H1 (cell line): Measurements from ENCODE around the gene TMEM117. TPM values are rescaled to one million over a fixed set of nuclear protein-coding genes. Genes with fewer than 3 reads are reported as not detected.

ENCODE experiments used
- CHD7 ChIP-seq: fragments of 300-600 bp; sonication (generic); IDR thresholded peaks from 2 replicates; pipeline ENCODE4 v1.7.1; 2012; ENCODE audit warnings: low read length, moderate library complexity, mild to moderate bottlenecking, inconsistent platforms; ENCODE audit not compliant: insufficient replicate concordance
- GTF2F1 ChIP-seq: IDR thresholded peaks from 2 replicates; pipeline ENCODE4 v1.6.1; 2012; ENCODE audit warnings: low read depth, low read length, improper control_type of control experiment, borderline replicate concordance
- JUND ChIP-seq: IDR thresholded peaks from 2 replicates; pipeline ENCODE4 v1.6.1; 2011; ENCODE audit warnings: mild to moderate bottlenecking, improper control_type of control experiment, low read length
- KDM1A ChIP-seq: fragments of 200-600, 300-600 bp; sonication (generic); IDR thresholded peaks from 2 replicates; pipeline ENCODE4 v1.7.1; 2016; ENCODE audit warnings: mild to moderate bottlenecking, low read length, borderline replicate concordance
- MAX ChIP-seq: IDR thresholded peaks from 2 replicates; pipeline ENCODE4 v1.6.1; 2012; ENCODE audit warnings: inconsistent platforms
- POLR2A ChIP-seq, 2 experiments: IDR thresholded peaks; 1 replicate in 1 of 2; 2 replicates in 1 of 2; pipeline ENCODE4 v1.6.1; 2011; ENCODE audit warnings: low read depth in 2 of 2, low read length in 2 of 2, mild to moderate bottlenecking in 2 of 2; ENCODE audit errors: control extremely low read depth in 1 of 2
- SP2 ChIP-seq: IDR thresholded peaks from 2 replicates; pipeline ENCODE4 v1.6.1; 2012; ENCODE audit warnings: mild to moderate bottlenecking, low read length, inconsistent platforms
- SP4 ChIP-seq: IDR thresholded peaks from 2 replicates; pipeline ENCODE4 v1.6.1; 2012; ENCODE audit warnings: low read length, inconsistent platforms
- TAF1 ChIP-seq: IDR thresholded peaks from 2 replicates; pipeline ENCODE4 v1.6.1; 2011; ENCODE audit warnings: mild to moderate bottlenecking, low read depth, low read length
- USF2 ChIP-seq: IDR thresholded peaks from 2 replicates; pipeline ENCODE4 v1.6.1; 2011; ENCODE audit warnings: low read length, improper control_type of control experiment
- polyA plus RNA-seq, 7 experiments: library from polyadenylated mRNA; depleted of rRNA in 3 of 7; stranded (reverse) in 5 of 7; unstranded in 2 of 7; fragments of >200 nt in 5 of 7; fragments of 200-250 nt in 2 of 7; gene quantifications; 1 replicate in 5 of 7; 2 replicates in 1 of 7; 4 replicates in 1 of 7; pipeline versions ENCODE4 v1.2.1 to v1.2.3, GENCODE V29; 2011 to 2013; ENCODE audit warnings: missing spikeins in 2 of 7, mixed read lengths in 2 of 7
- total RNA-seq: library from RNA; stranded (reverse); fragmentation: NEBNext Ultra II Directional; extraction: Animal tissue kit (Norgen Biotek cat#: 25700); gene quantifications from 2 replicates; pipeline ENCODE4 v1.2.1, GENCODE V29; 2021

Gene TMEM117
- total and polyA plus RNA-seq, 2 of the 8 experiments (the other 6 are each of a cell fraction or from before 2014, with no cell fraction given), result 0.80 to 1.4 TPM

- no peak for TF ChIP-seq CHD7
- no peak for TF ChIP-seq MAX
- no peak for TF ChIP-seq GTF2F1
- no peak for TF ChIP-seq POLR2A (IDR thresholded peaks at IDR 0.05; ENCODE audit: control extremely low read depth in 1 of 2, low read depth in 2 of 2, low read length in 2 of 2)
- no peak for TF ChIP-seq SP4
- TF ChIP-seq SP2, result no peak
- no peak for TF ChIP-seq KDM1A
- no peak for TF ChIP-seq TAF1
- no peak for TF ChIP-seq USF2
- TF ChIP-seq JUND, result no peak
These were observed 539.8 kb downstream of the TMEM117 start (continued) for GRCh38 chr12:44375694-44376093.
